ENCODE data around the gene NXPE1.

DNA sequence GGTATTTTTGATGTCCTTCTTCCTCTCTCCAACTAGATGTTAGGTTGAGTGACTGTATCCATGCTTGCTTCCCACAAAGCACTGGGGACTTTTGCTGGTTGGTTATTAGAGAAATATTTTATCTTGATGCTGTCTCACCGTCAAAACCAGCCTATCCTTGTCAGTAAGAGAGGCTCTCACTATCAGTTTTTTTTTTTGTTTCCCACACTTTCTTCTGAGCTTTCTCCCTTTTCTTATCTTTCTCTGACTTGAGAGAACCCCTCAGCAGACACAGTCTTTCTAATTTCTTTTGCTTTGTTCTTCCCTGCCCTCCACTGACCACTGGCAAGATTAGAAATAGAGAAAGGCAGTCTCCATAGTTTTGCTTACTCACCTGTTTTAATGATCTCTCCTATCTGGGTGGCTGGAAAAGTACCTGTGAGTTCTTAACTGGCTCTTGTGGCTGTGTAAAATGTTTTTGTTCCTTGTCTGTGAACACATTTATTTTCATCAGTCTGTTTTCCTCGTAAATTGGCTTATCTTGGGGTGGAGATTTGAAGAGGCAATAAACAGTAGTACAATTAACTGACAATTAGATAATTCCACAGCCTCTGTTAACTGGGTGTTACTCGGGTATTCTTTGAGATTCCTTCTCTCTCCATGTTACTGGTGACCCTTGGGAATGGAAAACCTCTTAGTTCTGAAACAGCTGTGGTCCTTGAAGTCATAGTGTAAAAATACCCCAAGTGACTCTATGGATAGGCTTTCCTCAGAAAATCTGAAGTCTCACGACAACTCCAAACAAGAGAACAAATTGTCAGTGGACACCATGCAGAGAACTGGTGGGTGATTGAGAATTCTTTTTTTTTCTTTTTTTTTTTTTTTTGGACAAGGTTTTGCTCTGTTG lies at the start of gene NXPE1:
- no peak for TF ChIP-seq CTCF (IDR thresholded peaks at IDR 0.05)
- TF ChIP-seq EZH2 (IDR thresholded peaks at IDR 0.05; ENCODE audit: borderline replicate concordance, insufficient read depth, low read depth, low read length, poor library complexity, severe bottlenecking), result no peak

All from B cell (primary cell).